ENCODE data around the gene EDN3. TPM values are rescaled to one million over a fixed set of nuclear protein-coding genes. Genes with fewer than 3 reads are reported as not detected.

EDN3 gene
- total and polyA plus RNA-seq, 2 donors (not counting 3 experiments of a cell fraction or from before 2014, with no cell fraction given): not detected

- dilution Hi-C loops (cut with MboI; ENCODE audit: extremely low pct_ligation_motif_present, low sequenced_read_pairs) (no loop called here), intact Hi-C loops (cut with micrococcal nuclease) (no loop called here)
- Histone ChIP-seq H3K4me2 (ENCODE audit: insufficient read depth, low read length) (no peak overlapping the region), H3K27ac (ENCODE audit: insufficient read depth, low read depth, low read length) (no peak overlapping the region), H3K4me3 (replicated peaks in 1 of 3; ENCODE audit: insufficient read depth in 1 of 3, low read depth in 1 of 3, low read length in 3 of 3) (no peak overlapping the region), H3K4me1 (ENCODE audit: control insufficient read depth, extremely low read depth, insufficient read depth, low read length) (no peaks in the 10 kb centered on the region), H3K9ac (replicated peaks; ENCODE audit: extremely low read depth, insufficient read depth, low read length) (no peak overlapping the region), H3K27me3 (ENCODE audit: control insufficient read depth in 2 of 2, insufficient read depth in 2 of 2, low read length in 2 of 2) (no peaks in the 10 kb centered on the region), H3K36me3 (ENCODE audit: control insufficient read depth in 2 of 2, extremely low read depth in 1 of 2, insufficient read depth in 2 of 2, low read length in 2 of 2) (no peaks in the 10 kb centered on the region), H3K79me2 (ENCODE audit: control insufficient read depth, insufficient read depth, low read length) (no peaks in the 10 kb centered on the region), H3K9me3 (replicated peaks; ENCODE audit: control insufficient read depth, insufficient read depth, low read length) (no peaks in the 10 kb centered on the region), H2AFZ (ENCODE audit: low read depth, low read length) (no peak overlapping the region), H3K9me1 (replicated peaks; ENCODE audit: control insufficient read depth, extremely low read depth, insufficient read depth, low read length) (no peaks in the 10 kb centered on the region), H4K20me1 (replicated peaks; ENCODE audit: control insufficient read depth, extremely low read depth, insufficient read depth, low read length) (no peaks in the 10 kb centered on the region)
- no TSS peak for BruUV-seq (replicated peaks)
- TF ChIP-seq POLR2AphosphoS5 (IDR thresholded peaks at IDR 0.05; ENCODE audit: insufficient read depth, low read depth, low read length): no peak
- no peak for TF ChIP-seq GATA2 (IDR thresholded peaks at IDR 0.05; ENCODE audit: insufficient read depth, insufficient read length, low read depth, low read length)
- TF ChIP-seq EZH2 (IDR thresholded peaks at IDR 0.05; ENCODE audit: borderline replicate concordance, low read depth, low read length, severe bottlenecking): no peak
- no peak for TF ChIP-seq FOS (IDR thresholded peaks at IDR 0.05; ENCODE audit: borderline replicate concordance, insufficient read depth, low read length)
- no peak for TF ChIP-seq POLR2A (IDR thresholded peaks at IDR 0.05; ENCODE audit: low read depth, low read length)
- no peak for TF ChIP-seq CTCF (IDR thresholded peaks at IDR 0.05; ENCODE audit: extremely low read depth in 1 of 2, insufficient read depth in 1 of 2, low read depth in 1 of 2, low read length in 2 of 2)
- TF ChIP-seq MYC (IDR thresholded peaks at IDR 0.05; ENCODE audit: low read depth, low read length): no peak
- TF ChIP-seq MAX (IDR thresholded peaks at IDR 0.05; ENCODE audit: insufficient read depth, insufficient read length): no peak
- no peak for TF ChIP-seq JUN (IDR thresholded peaks at IDR 0.05; ENCODE audit: borderline replicate concordance, insufficient read depth, insufficient read length, low read depth)
- ChIA-PET POLR2A (no interaction called here), CTCF (no interaction called here)
- DNase-seq (ENCODE audit: low read depth, low spot score): no peak
- no peak for FAIRE-seq
Measured at GRCh38 chr20:59307270-59307669, 6.9 kb downstream of the EDN3 start.

Data from endothelial cell of umbilical vein (primary cell).